SHP77 treated with DMSO at 0.1 percent for 48 hours (cell line): ENCODE results near the gene FBXL17.
"Not testable (repeated sequence)": the region's sequence is repeated elsewhere in the genome, so short reads cannot be mapped to it uniquely, and the experiment has no call there.

Source experiments
- DNase-seq: peaks from one replicate; lab custom pipeline; 2025; lab: John Stamatoyannopoulos, UW

FBXL17 gene

GRCh38 chr5:108311682-108312081 is 70.2 kb downstream of the FBXL17 start:
- no peak for DNase-seq

- DNase-seq = no peak
Measured at GRCh38 chr5:108303611-108304010, 78.3 kb downstream of the FBXL17 start.

DNA sequence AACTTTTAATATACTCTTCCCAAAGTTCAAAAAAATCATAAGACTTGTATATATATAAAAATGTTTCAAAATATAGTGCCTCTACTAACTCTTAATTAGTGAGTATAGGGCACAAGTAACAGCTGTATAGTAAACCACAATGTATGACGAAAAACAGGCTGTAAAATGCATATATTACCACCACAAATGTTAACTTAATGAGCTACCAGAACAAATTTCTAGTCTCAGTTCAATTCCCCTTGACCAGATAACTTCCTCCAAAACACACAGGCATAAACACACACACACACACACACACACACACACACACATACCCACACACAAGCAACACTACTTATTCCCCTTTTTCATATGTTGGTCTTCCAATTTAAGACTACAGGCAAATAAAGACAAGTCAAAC is 78.8 kb downstream of the FBXL17 start:
- no peak for DNase-seq

DNA sequence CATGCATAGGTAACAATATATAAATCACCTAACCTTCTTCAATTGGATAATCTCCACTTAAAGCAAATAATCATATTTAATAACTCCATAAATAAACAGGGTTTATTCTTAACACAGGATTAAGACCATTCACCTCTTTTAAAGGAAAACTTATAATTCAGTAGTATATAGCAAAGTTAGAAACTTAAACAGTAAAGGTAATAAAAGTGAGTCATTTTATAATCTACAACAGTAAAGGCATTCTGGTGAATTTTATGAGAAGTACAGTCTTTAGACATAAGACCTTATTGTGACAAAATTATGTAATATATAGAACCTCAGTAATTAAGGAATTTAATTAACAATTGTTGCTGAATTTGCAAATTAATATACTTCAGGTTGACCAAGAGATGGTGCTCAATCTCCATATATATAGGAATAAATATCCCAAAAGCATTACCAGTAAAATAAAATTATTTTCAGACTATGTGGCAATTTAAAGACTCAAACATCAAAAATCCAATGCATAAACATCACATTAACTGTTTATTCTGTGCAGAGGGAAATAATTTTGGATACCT is 84.8 kb downstream of the FBXL17 start:
- DNase-seq = no peak

GRCh38 chr5:108295578-108296368 is 86.1 kb downstream of the FBXL17 start:
- DNase-seq = no peak

DNA sequence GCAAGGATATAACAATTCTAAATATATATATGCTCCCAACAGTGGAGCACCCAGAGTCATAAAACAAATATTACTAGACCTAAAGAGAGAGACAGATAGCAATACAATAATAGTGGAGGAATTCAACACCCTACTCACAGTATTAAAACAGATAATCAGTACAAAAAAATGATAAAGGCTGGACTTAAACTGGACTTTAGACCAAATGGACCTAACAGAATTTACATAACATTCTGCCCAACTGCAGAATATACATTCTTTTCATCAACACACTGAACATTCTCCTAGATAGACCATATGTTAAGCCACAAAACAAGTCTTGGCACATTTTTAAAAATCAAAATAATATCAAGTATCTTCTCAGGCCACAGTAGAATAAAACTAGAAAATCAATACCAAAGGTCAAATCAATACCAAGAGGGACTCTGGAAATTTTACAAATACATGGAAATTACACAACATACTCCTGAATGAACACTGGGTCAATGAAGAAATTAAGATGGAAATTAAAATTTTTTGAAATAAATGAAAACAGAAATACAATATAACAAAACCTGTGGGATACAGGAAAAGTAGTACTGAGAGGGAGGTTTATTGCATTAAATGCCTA is 100.8 kb downstream of the FBXL17 start:
- no peak for DNase-seq

DNA sequence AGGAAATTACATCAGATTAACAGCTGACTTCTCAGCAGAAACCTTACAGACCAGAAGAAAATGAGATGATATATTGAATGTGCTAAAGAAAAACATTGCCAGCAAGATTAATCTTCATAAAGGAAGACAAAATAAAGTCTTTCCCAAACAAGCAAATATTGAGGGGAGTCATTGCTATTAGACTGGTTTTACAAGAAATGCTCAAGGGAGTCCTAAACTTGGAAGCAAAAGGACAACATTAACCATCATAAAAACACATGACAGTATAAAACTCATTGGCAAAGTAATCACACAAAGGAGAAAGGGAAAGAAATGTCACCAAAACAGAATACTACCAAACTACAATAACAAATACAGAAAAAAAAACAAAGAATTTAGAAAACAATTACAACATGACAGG is 101.7 kb downstream of the FBXL17 start:
- DNase-seq = no peak

- DNase-seq = no peak
Measured at GRCh38 chr5:108278285-108279240, 103.3 kb downstream of the FBXL17 start.

GRCh38 chr5:108276187-108277050 is 105.5 kb downstream of the FBXL17 start:
- no peak for DNase-seq

- not testable (repeated sequence) for DNase-seq
Measured at GRCh38 chr5:108274080-108274479, 107.8 kb downstream of the FBXL17 start.

DNA sequence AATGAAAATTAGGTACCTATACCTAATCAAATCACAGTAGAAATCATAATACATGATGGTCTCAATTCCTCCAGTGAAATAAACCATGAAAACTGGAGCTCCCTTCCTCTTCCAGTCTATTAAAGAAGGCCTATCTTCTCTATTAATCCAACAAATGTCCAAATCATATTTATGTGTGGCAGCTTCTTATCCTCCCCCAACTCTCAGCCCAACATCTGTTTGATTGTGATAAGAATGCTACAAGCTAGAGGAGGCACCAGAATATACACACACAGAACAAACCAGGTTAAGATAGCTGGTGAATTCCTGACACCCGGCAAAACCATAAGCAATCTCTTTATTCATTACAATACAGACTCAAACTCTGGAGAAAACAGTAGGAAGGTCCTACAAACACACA is 110.8 kb downstream of the FBXL17 start:
- no peak for DNase-seq

DNA sequence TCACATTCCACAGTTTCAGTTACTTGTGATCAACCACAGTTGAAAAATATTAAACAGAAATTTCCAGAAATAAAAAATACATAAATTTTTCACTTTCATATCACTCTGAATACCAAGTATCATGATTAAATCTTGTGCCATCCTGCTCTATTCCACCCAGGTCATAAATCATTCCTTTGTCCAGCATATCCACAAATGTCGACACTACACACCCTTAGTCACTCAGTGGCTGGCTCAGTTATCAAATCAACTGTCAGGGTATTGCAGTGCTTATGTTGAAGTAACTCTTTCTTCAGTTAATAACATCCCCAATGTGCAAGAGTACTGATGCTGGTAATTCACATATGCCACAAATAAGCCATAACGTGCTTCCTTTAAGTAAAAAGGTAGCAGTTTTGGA is 115.7 kb downstream of the FBXL17 start:
- DNase-seq = no peak

GRCh38 chr5:108264533-108264932 is 117.4 kb downstream of the FBXL17 start:
- no peak for DNase-seq

- no peak for DNase-seq
Measured at GRCh38 chr5:108263338-108263737, 118.6 kb downstream of the FBXL17 start.

DNA sequence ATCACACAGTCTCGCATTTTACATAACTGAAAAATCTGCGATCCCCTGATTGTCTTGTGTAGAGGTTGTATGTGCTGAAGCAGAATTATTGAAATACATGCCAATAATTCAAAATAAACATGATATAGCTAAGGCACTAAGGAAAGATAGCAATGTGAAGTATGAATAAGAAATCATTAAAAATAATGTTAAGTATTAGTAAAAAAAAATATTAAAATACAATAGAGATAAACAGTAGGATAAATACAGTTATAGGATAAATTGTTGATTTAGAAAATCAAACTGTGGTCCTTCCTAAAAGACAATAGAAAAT is 121.1 kb downstream of the FBXL17 start:
- no peak for DNase-seq

GRCh38 chr5:108260117-108260857 is 121.6 kb downstream of the FBXL17 start:
- DNase-seq = peak; percentile 64

GRCh38 chr5:108259306-108259705 is 122.6 kb downstream of the FBXL17 start:
- peak; percentile 26 for DNase-seq

DNA sequence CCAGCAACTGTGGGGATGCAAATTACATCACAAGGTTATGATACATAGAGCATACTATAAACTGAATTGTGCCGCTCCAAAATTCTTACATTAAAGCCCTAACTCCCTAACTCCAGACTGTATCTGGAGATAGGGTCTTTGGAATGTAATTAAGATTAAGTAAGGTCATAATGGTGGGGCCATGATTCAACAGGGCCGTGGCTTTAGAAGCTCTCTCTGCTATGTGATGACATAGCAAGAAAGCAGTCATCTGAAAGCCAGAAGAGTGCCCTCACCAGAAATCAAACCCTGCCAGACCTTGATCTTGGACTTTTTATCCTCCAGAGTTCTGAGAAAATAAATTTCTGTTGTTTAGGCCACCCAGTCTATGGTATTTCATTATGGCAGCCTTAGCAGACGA is 123.9 kb downstream of the FBXL17 start:
- DNase-seq = no peak

DNA sequence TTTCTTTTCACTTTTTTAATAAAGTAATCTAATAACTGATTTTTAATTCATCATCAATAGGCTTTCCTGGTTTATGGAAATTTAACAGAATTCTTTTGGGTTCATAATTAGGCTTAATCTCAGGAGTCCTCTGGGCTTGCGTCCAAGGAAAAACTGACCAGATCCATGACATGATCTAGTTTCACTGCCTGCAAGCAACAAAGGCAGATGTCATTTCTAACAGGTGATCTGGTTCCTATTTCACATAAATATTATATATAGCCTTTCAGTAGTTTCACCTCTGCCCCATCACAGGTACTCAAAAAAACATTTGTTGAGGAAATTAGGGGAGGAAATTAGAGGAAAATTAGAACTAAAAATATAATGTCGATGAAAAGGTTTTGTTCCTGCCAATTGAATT is 126.4 kb downstream of the FBXL17 start:
- DNase-seq = peak; percentile 61

GRCh38 chr5:108251350-108251749 is 130.5 kb downstream of the FBXL17 start:
- no peak for DNase-seq
